Endothelial cell (in vitro differentiated cells): Measurements from ENCODE around the gene EEF1A2. TPM values are rescaled to one million over a fixed set of nuclear protein-coding genes. Genes with fewer than 3 reads are reported as not detected.
A peak's percentile ranks its signal among the peaks of the same experiment; 100 is the strongest.

ENCODE experiments used
- DNase-seq: peaks from one replicate; pipeline ENCODE4 v3.0.0; 2021; ENCODE audit warnings: low spot score
- H3K27ac Mint-ChIP-seq: one replicate; pipeline ENCODE4 v1.8.0; 2021; ENCODE audit warnings: mixed read lengths, inconsistent platforms; ENCODE audit not compliant: unreplicated experiment
- H3K27me3 Mint-ChIP-seq: one replicate; pipeline ENCODE4 v1.8.0; 2021; ENCODE audit warnings: mild to moderate bottlenecking, moderate library complexity, mixed read lengths, inconsistent platforms; ENCODE audit not compliant: unreplicated experiment
- H3K36me3 Mint-ChIP-seq: one replicate; pipeline ENCODE4 v1.8.0; 2021; ENCODE audit warnings: mild to moderate bottlenecking, low read depth, mixed read lengths, inconsistent platforms; ENCODE audit not compliant: unreplicated experiment
- H3K4me1 Mint-ChIP-seq: one replicate; pipeline ENCODE4 v1.8.0; 2021; ENCODE audit warnings: mild to moderate bottlenecking, mixed read lengths, inconsistent platforms; ENCODE audit not compliant: unreplicated experiment
- H3K4me3 Mint-ChIP-seq: one replicate; pipeline ENCODE4 v1.8.0; 2021; ENCODE audit warnings: mild to moderate bottlenecking, mixed read lengths, inconsistent platforms; ENCODE audit not compliant: unreplicated experiment
- H3K9me3 Mint-ChIP-seq: one replicate; pipeline ENCODE4 v1.8.0; 2021; ENCODE audit warnings: mixed read lengths, inconsistent platforms; ENCODE audit not compliant: unreplicated experiment
- CTCF ChIP-seq: fragments of 200-600 bp; sonication (generic); IDR thresholded peaks from one replicate; pipeline ENCODE4 v1.5.0; 2021; ENCODE audit warnings: antibody characterized with exemption; ENCODE audit not compliant: unreplicated experiment
- total RNA-seq: library from RNA; stranded (reverse); fragmentation: NEBNext Ultra II Directional; extraction: Animal tissue kit (Norgen Biotek cat#: 25700); gene quantifications from one replicate; pipeline ENCODE4 v1.2.1, GENCODE V29; 2021; ENCODE audit not compliant: unreplicated experiment

The EEF1A2 gene
- total RNA-seq, 1 donor from 2014 or later = 0.31 TPM

GRCh38 chr20:63539441-63540370 lies 40.8 kb upstream of the EEF1A2 start:
- no peaks in the 10 kb centered on the region for H3K4me1 Mint-ChIP-seq
- no peaks in the 10 kb centered on the region for H3K9me3 Mint-ChIP-seq
- DNase-seq = no peak
- TF ChIP-seq CTCF = no peak
- no peak overlapping the region for H3K4me3 Mint-ChIP-seq
- H3K27ac Mint-ChIP-seq = no peak overlapping the region
- peaks cover 3% of the 10 kb centered on the region for H3K27me3 Mint-ChIP-seq
- peaks cover 5% of the 10 kb centered on the region for H3K36me3 Mint-ChIP-seq

- no peak for DNase-seq
- no peaks in the 10 kb centered on the region for H3K4me1 Mint-ChIP-seq
- no peak overlapping the region for H3K27ac Mint-ChIP-seq
These were observed 40.2 kb upstream of the EEF1A2 start for GRCh38 chr20:63539092-63539430.

GRCh38 chr20:63538204-63539091 lies 39.6 kb upstream of the EEF1A2 start:
- no peak overlapping the region for H3K4me3 Mint-ChIP-seq
- H3K36me3 Mint-ChIP-seq = no peaks in the 10 kb centered on the region
- DNase-seq = peak; percentile 61
- H3K9me3 Mint-ChIP-seq = no peaks in the 10 kb centered on the region
- peak; percentile 46 for TF ChIP-seq CTCF
- H3K27ac Mint-ChIP-seq = no peak overlapping the region
- peaks cover 1% of the 10 kb centered on the region for H3K27me3 Mint-ChIP-seq
- H3K4me1 Mint-ChIP-seq = no peaks in the 10 kb centered on the region

More at GRCh38 chr20:63539092-63539430, 40.2 kb upstream of the EEF1A2 start:
- Mint-ChIP-seq H3K27me3 (peaks cover 3% of the 10 kb centered on the region), H3K9me3 (no peaks in the 10 kb centered on the region), H3K36me3 (peaks cover 5% of the 10 kb centered on the region), H3K4me3 (no peak overlapping the region)
- TF ChIP-seq CTCF = no peak

GRCh38 chr20:63537525-63538203 lies 38.8 kb upstream of the EEF1A2 start:
- Mint-ChIP-seq H3K4me3 (no peak overlapping the region), H3K27ac (no peak overlapping the region), H3K27me3 (peaks cover 5% of the 10 kb centered on the region), H3K36me3 (no peaks in the 10 kb centered on the region), H3K4me1 (no peaks in the 10 kb centered on the region), H3K9me3 (no peaks in the 10 kb centered on the region)
- DNase-seq = peak; percentile 87
- TF ChIP-seq CTCF = peak; percentile 92
